ENCODE results near the gene NTM.

NTM gene

DNA sequence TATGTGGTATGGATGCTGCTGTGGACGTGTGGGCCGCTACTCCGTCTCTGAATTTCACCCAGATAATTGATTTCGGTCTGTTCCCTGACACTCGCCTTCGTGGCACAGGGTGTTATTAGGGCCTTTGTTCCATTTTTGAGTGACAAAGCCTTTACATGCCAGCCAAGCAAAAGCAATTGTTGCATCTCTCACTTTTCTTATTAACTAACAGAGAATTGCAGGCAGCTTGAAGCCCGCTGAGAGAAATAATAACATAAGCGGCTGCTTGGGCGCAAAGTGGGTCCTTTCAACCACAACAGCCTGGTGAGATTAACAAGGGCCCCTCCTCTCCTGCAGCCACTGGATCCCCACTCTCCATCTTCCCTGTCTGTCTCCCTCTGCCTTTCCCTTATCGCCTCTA, 449.4 kb downstream of the NTM start:
- DNase-seq (ENCODE audit: low read depth, low spot score): no peak

DNA sequence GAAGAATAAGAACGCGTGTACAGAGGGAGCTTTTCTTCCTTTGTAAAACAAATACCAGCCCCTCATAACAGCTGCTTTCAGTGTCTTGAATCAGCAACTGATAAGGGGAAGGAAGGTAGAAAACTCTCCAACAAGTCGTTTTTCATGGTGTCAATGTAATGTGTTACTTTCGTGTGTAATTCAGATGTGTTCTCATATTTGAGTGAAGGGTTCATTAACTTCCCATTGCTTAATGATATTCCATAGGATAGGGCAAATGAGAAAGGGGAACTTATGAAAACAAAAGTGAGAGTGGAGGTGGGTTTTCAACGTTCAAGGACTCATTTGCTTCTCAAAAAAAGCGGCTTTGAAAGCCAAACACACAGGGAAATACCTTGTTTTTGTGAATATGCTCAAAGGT, 452.1 kb downstream of the NTM start:
- no peak for DNase-seq (ENCODE audit: low read depth, low spot score)

DNA sequence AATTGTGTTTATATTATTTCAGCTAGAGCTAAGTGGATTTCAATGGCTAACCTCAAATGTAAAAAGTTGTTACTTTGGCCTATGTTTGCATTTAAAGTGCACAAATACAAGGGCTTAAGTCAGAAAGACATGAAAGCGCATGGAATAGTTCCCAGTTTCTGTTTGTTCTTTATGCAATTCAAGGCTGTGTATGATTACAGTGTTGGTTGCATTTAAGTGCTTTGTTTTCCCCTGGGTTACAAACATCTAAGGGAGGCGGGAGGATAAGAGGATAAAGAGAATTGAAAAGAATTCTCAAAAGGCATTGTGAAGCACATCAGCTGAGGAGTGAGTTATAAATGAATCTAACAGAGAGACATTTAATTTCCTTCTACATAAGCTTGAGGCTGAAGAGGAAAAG, 453.4 kb downstream of the NTM start:
- no peak for DNase-seq (ENCODE audit: low read depth, low spot score)

DNA sequence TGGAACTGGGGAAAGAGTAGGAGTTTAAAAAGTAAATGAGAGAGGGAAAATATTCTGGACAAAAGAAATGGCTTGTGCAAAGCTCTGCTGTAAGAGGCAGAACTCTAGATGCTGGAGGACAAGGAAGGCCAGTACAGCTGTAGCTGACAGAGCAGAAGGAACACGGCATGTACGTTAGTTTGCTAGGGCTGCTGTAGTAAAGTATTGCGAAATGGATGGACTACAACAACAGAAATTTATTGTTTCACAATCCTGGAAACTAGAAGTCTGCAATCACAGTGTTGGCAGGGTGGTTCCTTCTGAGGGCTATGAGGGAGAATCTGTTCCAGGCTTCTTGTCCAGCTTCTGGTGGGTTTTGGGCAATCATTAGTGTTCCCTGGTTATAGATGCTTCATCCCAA, 454.4 kb downstream of the NTM start:
- no peak for DNase-seq (ENCODE audit: low read depth, low spot score)

DNA sequence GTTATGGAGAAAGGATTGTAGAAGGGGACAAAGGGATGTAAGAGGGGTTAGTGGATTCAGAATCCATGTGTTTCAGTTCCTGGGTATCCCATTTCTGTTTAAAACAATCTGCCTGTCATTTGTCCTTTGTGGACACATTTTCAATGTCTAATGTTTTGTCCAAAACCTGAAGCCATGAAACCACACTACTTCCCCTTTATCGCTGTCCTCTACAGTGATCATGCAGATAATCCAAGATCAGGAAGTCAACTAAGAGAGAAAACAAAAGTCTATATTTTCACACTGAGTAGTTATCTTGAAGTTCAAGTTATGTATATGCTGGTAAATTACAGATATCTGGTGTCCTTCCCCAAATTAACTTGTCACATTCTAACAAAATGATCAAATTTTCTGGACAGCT, 457.0 kb downstream of the NTM start:
- DNase-seq (ENCODE audit: low read depth, low spot score): no peak

DNA sequence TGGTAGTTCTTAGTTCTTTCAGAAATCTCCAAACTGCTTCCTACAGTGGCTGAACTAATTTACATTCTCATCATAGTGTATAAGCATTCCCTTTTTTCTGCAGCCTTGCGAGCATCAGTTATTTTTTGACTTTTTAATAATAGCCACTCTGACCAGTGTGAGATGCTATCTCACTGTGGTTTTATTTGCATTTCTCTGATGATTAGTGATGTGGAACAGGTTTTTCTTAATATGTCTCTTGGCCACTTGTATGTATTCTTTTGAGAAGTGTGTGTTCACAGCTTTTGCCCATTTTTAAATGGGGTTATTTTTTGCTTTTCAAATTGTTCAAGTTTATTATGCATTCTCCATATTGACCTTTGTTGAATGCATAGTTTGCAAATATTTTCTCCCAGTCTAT, 459.3 kb downstream of the NTM start:
- DNase-seq (ENCODE audit: low read depth, low spot score): no peak

DNA sequence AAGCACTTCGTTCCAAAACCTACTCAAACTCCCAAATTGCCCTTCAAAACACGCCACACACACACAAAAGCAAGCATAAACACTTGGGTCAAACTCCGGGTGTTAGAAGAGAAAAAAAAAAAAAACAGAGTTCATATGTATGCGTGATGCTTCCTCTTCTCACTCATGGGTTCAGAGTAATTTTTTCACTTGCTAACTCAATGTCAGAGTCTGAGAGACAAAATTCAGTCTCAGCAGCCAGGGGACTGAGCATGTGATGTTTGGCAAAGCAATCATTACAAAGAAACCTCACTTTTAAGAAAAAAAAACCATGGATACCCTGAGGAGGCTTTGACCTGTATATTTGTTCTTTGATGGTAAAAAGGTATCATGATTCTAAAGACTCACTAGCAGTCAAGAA, 461.7 kb downstream of the NTM start:
- DNase-seq (ENCODE audit: low read depth, low spot score): no peak

DNA sequence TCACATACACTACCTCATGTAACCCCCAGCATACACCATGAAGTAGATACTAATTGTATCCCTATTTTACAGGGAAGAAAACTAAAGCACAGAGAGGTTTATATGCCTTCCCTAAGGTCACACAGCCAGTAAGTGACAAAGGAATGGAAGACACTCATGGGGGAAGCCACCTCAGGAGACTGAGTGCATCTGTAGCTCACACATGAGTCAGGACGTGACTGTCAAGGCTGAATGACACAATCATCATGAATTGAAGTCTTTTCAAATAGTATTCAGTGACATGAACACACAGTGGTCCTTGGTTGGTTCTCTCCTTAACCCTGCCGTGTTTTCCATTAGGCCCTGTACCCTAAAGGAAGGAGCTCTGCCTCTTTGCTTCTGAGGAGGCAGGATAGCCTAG, 463.0 kb downstream of the NTM start:
- DNase-seq (ENCODE audit: low read depth, low spot score): no peak

DNA sequence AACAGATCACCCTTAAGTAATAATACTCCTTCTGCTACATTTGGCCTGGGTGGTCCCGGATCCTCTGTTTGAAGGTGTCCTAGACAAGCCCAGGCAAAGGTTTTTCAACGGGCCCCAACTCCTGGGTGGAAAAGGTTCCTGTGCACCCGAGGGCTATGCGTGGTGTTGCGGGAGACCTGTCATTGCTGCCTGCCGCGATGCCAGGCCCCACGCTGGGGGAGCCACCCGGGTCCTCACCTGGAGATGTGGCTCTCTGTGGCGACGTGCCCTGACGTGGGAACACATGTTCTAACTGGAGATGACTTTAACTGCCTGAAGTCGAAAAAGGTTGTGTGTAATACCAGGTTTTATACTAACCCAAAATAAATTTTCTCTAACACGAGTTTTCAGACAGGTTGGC, 467.1 kb downstream of the NTM start:
- no peak for DNase-seq (ENCODE audit: low read depth, low spot score)

DNA sequence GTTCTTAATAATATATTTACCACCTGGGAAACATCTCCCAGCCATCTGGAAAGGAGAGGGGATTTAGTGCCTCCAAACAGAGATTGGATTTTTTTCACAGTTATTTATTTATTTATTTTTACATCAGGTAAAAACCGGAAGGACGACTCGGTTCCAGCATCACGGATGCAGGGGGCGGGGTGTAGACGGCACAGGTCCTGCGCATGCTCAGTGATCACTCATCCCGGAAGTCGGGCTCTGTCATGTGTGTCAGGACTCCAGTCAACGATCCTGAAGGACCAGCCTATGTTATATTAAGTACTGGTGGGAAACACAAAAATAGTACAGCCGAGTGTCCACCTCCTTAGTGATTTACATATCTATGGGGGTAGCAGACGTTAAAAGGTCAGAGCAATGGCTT, 467.6 kb downstream of the NTM start:
- no peak for DNase-seq (ENCODE audit: low read depth, low spot score)

DNA sequence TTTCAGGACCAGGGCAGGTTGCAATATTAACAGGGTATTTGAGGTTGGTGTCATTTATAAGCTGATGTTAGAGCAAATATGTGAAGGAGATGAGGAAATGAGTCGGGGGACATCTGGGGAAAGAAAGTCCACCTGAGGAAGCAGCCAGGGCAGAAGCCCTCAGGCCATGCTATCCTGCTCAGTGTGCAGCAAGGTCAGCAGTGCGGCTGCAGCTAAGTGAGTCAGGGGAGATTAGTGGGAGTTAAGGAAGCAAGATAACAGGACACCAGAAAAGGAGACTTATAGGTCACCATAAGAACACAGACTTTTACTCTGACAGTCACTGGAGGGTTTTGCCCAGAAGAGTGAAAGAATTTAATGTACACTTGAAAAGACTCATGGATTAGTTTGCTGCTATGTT, 468.9 kb downstream of the NTM start:
- DNase-seq (ENCODE audit: low read depth, low spot score): no peak

DNA sequence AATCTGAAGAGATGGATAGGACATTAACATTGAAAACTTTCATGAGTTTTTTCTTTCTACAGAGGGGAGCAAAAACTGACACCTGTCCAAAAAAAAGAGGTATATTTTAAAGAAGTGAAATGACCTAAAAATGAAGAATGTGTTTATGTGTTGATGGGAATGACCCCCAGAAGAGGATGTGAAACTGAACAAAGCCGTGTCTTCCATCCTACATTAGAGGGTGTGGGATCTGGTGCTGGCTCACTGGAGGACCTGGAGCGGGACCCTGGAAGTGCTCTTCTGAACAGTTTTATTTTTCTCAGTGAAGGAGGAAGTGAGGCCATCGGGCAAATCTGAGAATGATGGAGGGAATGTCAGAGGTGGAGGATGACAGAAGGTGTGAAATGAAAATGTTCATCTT, 470.1 kb downstream of the NTM start:
- no peak for DNase-seq (ENCODE audit: low read depth, low spot score)

DNA sequence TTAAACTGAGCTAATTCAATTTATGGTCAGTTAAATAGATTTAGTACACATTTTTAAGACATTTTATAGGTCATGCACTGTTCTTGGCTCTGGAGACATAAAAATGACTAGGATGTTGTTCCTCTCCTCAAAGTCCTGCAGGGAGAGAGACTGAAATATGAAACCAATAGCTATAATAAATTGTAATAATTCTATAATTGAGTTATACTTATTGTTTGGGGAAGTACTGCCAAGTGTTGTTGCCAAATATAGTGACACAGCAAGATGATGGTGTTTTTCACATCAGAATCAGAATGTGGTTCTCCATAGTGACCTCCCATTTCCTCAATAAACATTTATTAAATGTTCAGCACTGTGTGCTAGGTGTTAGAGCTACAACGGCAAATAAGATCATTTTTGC, 470.6 kb downstream of the NTM start:
- DNase-seq (ENCODE audit: low read depth, low spot score): no peak

DNA sequence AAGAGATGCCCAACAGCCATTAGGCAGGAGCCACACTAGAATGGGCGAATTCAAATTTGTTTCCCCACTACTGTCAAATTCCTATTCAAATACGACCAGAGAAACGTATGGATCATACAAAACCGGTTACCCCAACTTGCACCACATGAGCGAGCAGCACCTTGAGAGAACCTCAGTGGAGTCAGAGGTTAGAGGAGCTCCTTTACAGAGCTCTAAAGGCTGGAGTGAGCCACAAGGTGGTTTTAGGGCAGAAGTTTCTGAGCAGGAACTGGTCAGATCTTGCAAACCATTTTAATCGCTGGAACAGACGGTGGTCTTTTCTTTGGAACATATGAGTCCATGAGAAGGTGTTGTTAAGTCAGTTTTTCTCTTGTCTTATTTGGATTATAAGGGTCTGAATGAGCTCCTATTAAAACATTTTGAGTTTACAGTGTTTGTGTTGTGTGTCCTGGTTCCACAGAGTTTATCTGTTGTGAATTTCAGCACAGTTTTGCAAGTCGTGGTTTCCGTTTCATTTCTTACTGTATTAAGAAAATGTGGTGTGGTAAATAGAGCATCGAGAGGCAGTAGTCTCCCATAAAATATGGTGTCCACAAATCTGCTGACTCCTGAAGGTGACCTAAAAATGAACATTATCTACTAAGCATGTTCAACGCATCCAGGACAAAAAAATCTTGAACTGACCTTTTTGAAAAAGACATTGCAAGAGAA, 471.7 kb downstream of the NTM start:
- DNase-seq (ENCODE audit: low read depth, low spot score): no peak

DNA sequence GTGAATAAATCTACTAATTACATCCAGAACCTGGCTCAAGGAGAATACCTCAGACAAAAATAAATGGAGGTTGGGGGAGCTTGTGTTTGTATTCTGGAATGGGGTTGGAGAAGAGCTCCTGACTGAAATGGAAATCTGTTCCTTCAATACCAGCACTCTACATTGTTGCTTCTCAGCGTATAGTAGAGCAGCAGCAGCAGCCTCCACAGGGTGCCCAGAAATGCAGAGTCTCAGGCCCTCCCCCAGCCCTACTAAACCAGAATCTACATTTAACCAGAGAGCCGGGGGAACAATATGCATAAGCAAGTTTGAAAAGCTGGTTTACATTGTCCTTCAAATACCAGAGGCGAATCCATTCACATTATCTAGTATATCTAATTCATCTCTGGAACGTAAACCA, 474.8 kb downstream of the NTM start:
- DNase-seq (ENCODE audit: low read depth, low spot score): no peak

DNA sequence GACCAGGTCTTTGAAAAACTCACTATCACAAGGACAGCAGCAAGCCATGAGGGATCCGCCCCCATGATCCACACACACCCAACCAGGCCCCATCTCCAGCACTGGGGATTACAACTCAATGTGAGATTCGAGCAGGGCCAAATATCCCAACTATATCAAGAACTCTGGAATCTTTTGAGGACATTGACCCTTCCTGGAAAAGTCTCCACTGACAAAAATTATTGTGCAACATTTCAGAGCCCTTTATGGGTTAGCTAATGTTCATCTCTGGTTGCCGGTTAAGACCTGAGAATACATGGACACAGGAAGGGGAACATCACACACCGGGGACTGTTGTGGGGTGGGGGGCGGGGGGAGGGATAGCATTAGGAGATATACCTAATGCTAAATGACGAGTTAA, 479.1 kb downstream of the NTM start:
- DNase-seq (ENCODE audit: low read depth, low spot score): no peak

DNA sequence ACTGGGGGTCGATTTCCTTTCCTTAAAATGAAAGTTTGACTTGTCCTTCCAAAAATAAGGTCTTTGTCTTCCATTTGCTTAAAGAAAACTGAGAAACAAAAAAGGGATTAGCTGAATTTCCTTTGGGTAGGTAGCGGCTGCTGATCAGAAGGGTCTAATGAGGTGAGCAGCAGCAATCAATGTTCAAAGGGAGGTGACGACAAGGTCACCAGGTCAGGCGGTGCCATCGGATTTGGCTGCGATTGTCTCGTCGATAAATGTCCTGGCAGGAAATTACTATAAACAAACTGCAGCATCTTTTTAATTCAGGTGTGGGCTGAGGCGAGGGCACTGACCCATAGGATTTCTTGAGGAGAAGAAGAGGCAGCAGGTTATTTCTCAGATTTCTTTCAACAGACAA, 480.1 kb downstream of the NTM start:
- DNase-seq (ENCODE audit: low read depth, low spot score): no peak

DNA sequence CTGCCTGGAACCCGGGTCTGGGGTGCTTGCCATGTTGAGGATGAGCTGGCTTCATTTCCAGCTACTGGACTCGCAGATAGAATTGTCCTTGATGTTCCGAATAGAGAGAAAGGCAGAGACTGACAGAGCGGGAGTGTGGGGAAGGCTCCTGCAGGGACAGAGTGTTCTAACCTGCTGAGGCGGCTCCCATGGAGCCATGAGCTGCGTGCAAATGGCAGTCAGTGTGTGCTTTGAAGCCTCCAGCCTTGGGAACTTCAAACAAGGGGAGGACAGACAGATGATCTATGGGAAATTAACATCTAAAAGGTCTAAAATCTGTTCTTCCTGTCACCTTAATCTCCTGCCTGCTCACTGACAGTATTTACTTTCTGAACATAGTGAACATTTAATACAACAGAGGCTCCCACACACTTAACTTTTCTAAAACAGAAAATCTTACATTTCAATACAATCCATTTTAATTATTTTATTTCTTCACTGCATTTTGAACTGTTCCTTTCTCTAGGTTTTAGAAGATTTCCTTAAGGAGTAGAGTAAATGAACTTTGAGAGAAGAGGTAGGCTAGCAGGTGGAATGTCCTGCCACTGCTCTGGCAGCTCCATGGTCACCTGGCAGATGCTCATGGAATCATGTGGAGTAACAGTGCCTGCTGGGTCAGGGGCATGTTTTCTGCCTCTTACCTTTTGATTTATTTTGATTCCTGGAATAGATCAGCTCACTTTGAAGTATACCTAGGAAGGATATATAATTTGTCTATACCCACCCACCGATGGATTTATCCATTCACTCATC, 481.7 kb downstream of the NTM start:
- no peak for DNase-seq (ENCODE audit: low read depth, low spot score)

DNA sequence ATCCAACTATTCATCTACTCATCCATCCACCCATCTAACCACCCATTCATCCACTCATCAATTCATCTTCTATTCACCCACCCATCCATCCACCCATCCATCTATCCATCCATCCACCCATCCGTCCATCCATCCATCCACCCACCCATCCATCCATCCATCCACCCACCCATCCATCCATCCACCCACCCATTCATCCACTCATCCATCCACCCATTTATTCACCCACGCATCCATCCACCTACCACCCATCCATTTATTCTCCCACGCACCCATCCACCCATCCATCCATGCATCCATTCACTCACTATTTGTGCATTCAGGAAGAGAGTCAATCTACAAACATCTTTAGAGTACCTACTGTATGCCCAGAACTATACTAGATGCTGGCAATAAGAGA, 482.3 kb downstream of the NTM start:
- no peak for DNase-seq (ENCODE audit: low read depth, low spot score)

DNA sequence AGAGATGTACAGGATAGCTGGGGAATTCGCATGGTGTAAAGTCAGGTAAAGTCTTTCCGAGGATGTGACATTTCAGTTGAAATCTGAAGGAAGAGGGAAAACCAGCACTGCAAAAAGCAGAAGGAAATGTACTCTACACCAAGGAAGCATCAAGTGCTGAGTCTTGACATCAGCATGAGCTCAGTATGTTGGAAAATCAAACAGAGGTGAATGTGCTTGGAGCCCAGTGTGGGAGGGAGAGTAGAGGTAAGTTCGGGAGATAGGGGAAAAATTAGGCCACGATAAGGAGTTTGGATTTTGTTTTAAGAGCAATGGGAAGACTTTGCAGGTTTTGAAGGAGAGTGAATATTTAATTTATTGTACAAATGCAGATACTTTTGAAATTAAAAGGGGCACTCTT, 484.0 kb downstream of the NTM start:
- no peak for DNase-seq (ENCODE audit: low read depth, low spot score)

DNA sequence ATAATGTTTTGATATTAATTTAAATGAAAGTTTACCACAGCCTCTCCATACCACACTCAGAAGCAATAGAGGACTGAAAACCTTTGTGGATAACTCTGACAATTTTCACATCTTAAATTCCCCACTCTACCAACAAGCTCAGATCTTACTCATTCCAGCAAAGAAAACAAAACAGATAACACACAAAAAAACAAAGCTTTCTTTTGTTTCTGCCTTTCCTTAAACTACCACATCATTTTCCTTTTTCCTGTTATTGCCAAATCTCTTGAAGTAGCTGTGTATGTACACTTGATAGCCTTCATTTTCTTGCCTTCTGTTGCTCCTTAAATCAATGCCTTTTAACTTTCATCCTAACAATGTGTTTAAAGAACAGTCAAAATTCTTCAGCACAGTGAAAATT, 484.9 kb downstream of the NTM start:
- no peak for DNase-seq (ENCODE audit: low read depth, low spot score)

DNA sequence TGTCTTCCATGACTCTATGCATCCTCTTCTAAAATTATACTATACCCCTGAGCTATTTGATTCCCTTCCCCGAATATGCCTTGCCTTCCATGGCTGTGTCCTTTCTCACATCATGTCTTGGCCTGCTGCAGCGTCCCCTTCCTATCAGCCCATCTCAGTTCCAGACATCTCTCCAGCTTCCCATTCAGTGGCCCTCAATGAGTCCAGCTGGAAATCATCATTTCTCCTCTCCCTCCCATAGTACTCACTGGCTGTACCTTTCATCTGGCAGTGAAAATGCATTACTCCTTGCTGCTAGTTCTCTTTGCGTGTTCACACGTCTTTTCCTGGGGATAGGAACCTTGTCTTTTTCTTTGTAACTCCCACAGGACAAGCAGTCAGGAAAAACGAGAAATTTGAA, 486.8 kb downstream of the NTM start:
- DNase-seq (ENCODE audit: low read depth, low spot score): no peak

DNA sequence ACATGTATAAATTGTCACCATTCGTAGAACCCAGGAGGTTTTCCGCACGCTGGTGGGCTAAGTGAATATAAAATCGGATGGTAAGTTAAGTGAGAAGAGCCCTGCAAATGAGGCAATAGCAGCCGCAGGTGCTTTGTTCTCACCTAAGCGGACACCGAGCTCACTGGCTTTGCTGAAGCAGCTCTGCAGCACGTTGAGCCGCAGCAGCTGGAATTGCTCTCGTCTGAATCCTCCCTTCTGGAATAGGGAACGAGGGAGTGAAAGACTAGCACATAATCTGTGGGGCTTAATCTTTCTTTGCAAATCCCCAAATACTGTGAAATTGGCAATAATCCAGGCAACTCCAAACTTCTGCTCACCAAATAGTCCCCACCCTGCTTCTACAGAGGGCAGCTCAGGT, 488.1 kb downstream of the NTM start:
- DNase-seq (ENCODE audit: low read depth, low spot score): no peak
